ENCODE measurements around the gene TCP11. TPM values are rescaled to one million over a fixed set of nuclear protein-coding genes. Genes with fewer than 3 reads are reported as not detected.
A peak's percentile ranks its signal among the peaks of the same experiment; 100 is the strongest.

TCP11 gene
- total and polyA plus RNA-seq, 10 donors: not detected

- H3K4me3 ChIP-seq: no peak overlapping the region
- peaks cover 0 to 24% (median 8%) of the 10 kb centered on the region in 6 donors for H3K4me1 ChIP-seq
- peak; percentile 30 for DNase-seq
- 93 to 100% (median 98%) methylated on average over 2 of the region's 2 CpGs for WGBS, 5 donors
- H3K9me3 ChIP-seq: no peaks in the 10 kb centered on the region
- H3K27ac ChIP-seq: no peak overlapping the region
- H3K27me3 ChIP-seq (replicated peaks in 1 of 7): no peaks in the 10 kb centered on the region
- intact Hi-C loops (cut with DNase I; ENCODE audit: low total_unique reads): loop anchor here (10.0 kb wide), 1 partner anchor 54 kb away; no protein-coding TSS in a partner anchor
- peaks cover 0 to 100% (median 47%) of the 10 kb centered on the region in 6 donors for H3K36me3 ChIP-seq
- TF ChIP-seq CTCF (IDR thresholded peaks at IDR 0.05 in 8 of 11, conservative IDR thresholded peaks at IDR 0.05 in 3 of 11) (no peak), POLR2A (IDR thresholded peaks at IDR 0.05) (no peak), POLR2AphosphoS5 (IDR thresholded peaks at IDR 0.05) (no peak)
Observed at GRCh38 chr6:35069262-35069661, 71.9 kb downstream of the TCP11 start.

GRCh38 chr6:35068644-35069043, 72.5 kb downstream of the TCP11 start:
- WGBS, 5 donors: 82 to 90% (median 85%) methylated on average over 7 of the region's 7 CpGs
- H3K9me3 ChIP-seq: no peaks in the 10 kb centered on the region
- peak; percentile 20 for DNase-seq
- intact Hi-C loops (cut with DNase I; ENCODE audit: low total_unique reads): loop anchor here (10.0 kb wide), 1 partner anchor 54 kb away; no protein-coding TSS in a partner anchor
- peaks cover 0 to 30% (median 11%) of the 10 kb centered on the region in 6 donors for H3K4me1 ChIP-seq
- peaks cover 0 to 100% (median 48%) of the 10 kb centered on the region in 6 donors for H3K36me3 ChIP-seq
- no peak overlapping the region for H3K4me3 ChIP-seq
- H3K27me3 ChIP-seq (replicated peaks in 1 of 7): no peaks in the 10 kb centered on the region
- H3K27ac ChIP-seq: peak overlapping the region in 2 of 8 donors; percentile 9 to 14
- TF ChIP-seq POLR2AphosphoS5 (IDR thresholded peaks at IDR 0.05) (no peak), POLR2A (IDR thresholded peaks at IDR 0.05) (no peak), CTCF (IDR thresholded peaks at IDR 0.05 in 8 of 11, conservative IDR thresholded peaks at IDR 0.05 in 3 of 11) (no peak)

- H3K9me3 ChIP-seq: no peaks in the 10 kb centered on the region
- no peaks in the 10 kb centered on the region for H3K27me3 ChIP-seq (replicated peaks in 1 of 7)
- peak overlapping the region in 2 of 8 donors; percentile 9 to 14 for H3K27ac ChIP-seq
- WGBS, 5 donors: 72 to 82% (median 78%) methylated on average over 9 of the region's 9 CpGs
- peaks cover 0 to 34% (median 13%) of the 10 kb centered on the region in 6 donors for H3K4me1 ChIP-seq
- H3K36me3 ChIP-seq: peaks cover 0 to 100% (median 46%) of the 10 kb centered on the region in 6 donors
- peak; percentile 54 for DNase-seq
- intact Hi-C loops (cut with DNase I; ENCODE audit: low total_unique reads): loop anchor here (10.0 kb wide), 1 partner anchor 53 kb away; no protein-coding TSS in a partner anchor
- H3K4me3 ChIP-seq: no peak overlapping the region
- no peak for TF ChIP-seq CTCF (IDR thresholded peaks at IDR 0.05 in 8 of 11, conservative IDR thresholded peaks at IDR 0.05 in 3 of 11)
- TF ChIP-seq POLR2A (IDR thresholded peaks at IDR 0.05): no peak
Observed at GRCh38 chr6:35068206-35068605, 72.9 kb downstream of the TCP11 start.

Small RNA genes within 50 kb of the gene (small RNA-seq; reads per million reads assigned to genes)
- gene AL138721.1: 0 reads per million in 4 donors

Other genes with a start within 250 kb of the TCP11 start
- under 1 TPM in 6 of 7 donors, not detected in 1; 0.09 to 0.43 (median 0.23) TPM for gene SCUBE3, start 72.6 kb upstream of the TCP11 start, total RNA-seq
- under 1 TPM; 0.03 to 0.04 (median 0.03) TPM for gene SCUBE3, start 72.6 kb upstream of the TCP11 start, polyA plus RNA-seq
- 10 to 100 TPM; 51.6 to 80.0 (median 60.9) TPM for gene ZNF76, start 118.4 kb upstream of the TCP11 start, total RNA-seq
- 10 to 100 TPM; 25.6 to 54.9 (median 40.9) TPM for gene ZNF76, start 118.4 kb upstream of the TCP11 start, polyA plus RNA-seq
- gene DEF6, start 156.5 kb upstream of the TCP11 start, total RNA-seq: 10 to 100 TPM; 57.9 to 89.0 (median 72.1) TPM
- gene DEF6, start 156.5 kb upstream of the TCP11 start, polyA plus RNA-seq: 100 to 1,000 TPM in 1 of 3 donors, 10 to 100 TPM in 2; 63.2 to 132 (median 74.3) TPM
- 10 to 100 TPM; 24.5 to 37.4 (median 34.9) TPM for gene PPARD, start 201.2 kb upstream of the TCP11 start, total RNA-seq
- 10 to 100 TPM in 2 of 3 donors, 1 to 10 TPM in 1; 9.4 to 16.8 (median 12.7) TPM for gene PPARD, start 201.2 kb upstream of the TCP11 start, polyA plus RNA-seq